ENCODE measurements around the gene HDAC2.
A peak's percentile ranks its signal among the peaks of the same experiment; 100 is the strongest.
"Not testable (repeated sequence)": the region's sequence is repeated elsewhere in the genome, so short reads cannot be mapped to it uniquely, and the experiment has no call there.

Gene HDAC2

DNA sequence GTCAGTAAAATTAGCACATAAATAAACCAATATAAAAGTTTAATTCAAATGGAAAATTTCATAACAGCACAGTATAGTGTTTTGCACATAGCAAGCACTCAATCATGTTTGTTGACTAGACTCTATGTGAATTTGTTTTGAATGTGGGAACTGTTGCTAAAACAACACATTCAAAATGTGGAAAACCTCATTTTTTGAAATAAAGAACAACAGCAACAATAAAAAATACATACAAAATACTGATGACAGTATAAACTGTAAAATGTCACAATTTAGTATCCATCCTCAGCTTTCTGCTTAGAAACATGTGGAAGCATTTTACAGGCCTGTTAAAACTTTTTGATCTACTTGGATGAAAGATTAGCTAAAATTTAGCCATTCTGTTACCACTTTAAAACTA, 47.4 kb downstream of the HDAC2 start:
- in situ Hi-C loops (cut with MboI; ENCODE audit: low sequenced_read_pairs), result loop anchor here (25.0 kb wide), 2 partner anchors 1586 to 1761 kb away; partner anchors contain the start of gene RFPL4B
- Histone ChIP-seq H3K27me3 (ENCODE audit: low read depth) (no peaks in the 10 kb centered on the region), H3K4me3 (no peak overlapping the region), H3K9me3 (no peaks in the 10 kb centered on the region), H3K36me3 (replicated peaks) (no peaks in the 10 kb centered on the region), H3K4me1 (no peaks in the 10 kb centered on the region)
- no peak for DNase-seq (ENCODE audit: low spot score in 2 of 2)

DNA sequence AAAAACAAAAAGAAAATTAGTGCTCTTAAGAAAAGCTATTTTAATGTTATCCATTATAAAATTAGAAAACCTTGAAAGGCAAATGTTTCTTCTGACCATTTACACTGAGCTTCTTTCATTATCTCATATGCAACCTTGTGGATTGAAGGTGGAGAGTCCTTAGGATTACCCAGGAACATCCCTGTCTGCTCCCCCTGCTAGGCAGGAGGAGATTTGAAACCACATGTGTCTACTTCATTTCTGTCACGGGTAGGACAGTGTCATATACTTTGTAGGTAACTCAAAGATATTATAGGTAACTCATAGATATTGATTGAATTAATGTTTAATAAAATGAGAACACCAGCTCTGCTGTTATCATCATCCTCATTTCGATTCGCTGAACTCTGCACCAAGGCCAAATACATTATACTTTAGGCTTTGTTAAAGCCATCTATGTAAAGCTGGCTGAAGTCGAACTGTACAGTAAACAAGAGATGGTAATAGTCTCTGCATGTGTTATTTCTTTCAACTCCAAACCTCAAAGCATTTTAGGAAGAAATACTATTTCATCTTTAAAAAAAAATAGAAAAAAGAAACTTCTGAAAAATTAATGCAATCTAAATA, 49.5 kb downstream of the HDAC2 start:
- no peaks in the 10 kb centered on the region for H3K4me1 ChIP-seq
- H3K27me3 ChIP-seq (ENCODE audit: low read depth), result no peaks in the 10 kb centered on the region
- in situ Hi-C loops (cut with MboI; ENCODE audit: low sequenced_read_pairs), result loop anchor here (25.0 kb wide), 2 partner anchors 1584 to 1759 kb away; partner anchors contain the start of gene RFPL4B
- no peaks in the 10 kb centered on the region for H3K9me3 ChIP-seq
- no peak for DNase-seq (ENCODE audit: low spot score in 2 of 2)
- no peaks in the 10 kb centered on the region for H3K36me3 ChIP-seq (replicated peaks)
- no peak overlapping the region for H3K4me3 ChIP-seq

DNA sequence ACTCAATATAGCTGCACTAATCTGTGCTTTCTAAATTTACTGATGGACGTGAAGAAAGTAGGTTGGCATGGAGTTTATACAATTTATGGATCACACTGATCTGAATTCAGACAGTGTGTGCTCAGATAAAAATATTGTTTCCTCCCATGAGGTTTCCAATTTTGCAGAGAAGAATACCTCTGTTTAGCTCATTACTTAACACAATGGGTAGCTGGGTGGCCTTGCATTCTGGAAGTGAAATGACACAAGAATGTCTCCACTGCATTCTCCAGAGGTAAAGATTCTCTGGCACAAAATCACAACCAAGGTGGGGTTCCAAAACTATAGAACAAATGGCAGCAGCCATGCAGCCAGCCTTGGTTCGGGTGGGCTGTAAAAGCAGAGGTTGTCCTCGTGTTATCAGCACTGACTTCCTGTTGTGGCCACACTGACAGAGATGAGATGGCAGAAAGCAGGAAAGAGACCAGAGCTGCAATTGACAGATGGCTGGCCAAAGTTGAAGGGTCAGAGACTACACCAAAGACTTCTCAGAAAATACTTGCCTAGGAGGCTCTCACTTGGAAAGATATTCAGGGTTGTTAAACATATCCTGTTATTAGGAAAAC, 50.2 kb downstream of the HDAC2 start:
- DNase-seq (ENCODE audit: low spot score in 2 of 2), result no peak
- no peaks in the 10 kb centered on the region for H3K27me3 ChIP-seq (ENCODE audit: low read depth)
- in situ Hi-C loops (cut with MboI; ENCODE audit: low sequenced_read_pairs), result loop anchor here (25.0 kb wide), 2 partner anchors 1583 to 1758 kb away; partner anchors contain the start of gene RFPL4B
- no peaks in the 10 kb centered on the region for H3K9me3 ChIP-seq
- H3K36me3 ChIP-seq (replicated peaks), result no peaks in the 10 kb centered on the region
- no peaks in the 10 kb centered on the region for H3K4me1 ChIP-seq
- H3K4me3 ChIP-seq, result no peak overlapping the region

DNA sequence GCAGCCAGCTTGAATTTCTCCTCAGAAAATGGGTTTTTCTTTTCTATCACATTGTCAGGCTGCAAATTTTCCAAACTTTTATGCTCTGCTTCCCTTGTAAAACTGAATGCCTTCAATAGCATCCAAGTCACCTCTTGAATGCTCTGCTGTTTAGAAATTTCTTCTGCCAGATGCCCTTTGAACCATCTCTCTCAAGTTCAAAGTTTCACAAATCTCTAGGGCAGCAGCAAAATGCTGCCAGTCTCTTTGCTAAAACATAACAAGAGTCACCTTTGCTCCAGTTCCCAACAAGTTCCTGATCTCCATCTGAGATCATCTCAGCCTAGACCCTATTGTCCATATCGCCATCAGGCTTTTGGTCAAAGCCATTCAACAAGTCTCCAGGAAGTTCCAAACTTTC, 60.7 kb downstream of the HDAC2 start:
- not testable (repeated sequence) for DNase-seq (ENCODE audit: low spot score in 2 of 2); H3K9me3 ChIP-seq; H3K4me3 ChIP-seq; H3K4me1 ChIP-seq; H3K27me3 ChIP-seq (ENCODE audit: low read depth); H3K36me3 ChIP-seq (replicated peaks)
- in situ Hi-C loops (cut with MboI; ENCODE audit: low sequenced_read_pairs), result loop anchor here (25.0 kb wide), 2 partner anchors 1573 to 1748 kb away; partner anchors contain the start of gene RFPL4B

DNA sequence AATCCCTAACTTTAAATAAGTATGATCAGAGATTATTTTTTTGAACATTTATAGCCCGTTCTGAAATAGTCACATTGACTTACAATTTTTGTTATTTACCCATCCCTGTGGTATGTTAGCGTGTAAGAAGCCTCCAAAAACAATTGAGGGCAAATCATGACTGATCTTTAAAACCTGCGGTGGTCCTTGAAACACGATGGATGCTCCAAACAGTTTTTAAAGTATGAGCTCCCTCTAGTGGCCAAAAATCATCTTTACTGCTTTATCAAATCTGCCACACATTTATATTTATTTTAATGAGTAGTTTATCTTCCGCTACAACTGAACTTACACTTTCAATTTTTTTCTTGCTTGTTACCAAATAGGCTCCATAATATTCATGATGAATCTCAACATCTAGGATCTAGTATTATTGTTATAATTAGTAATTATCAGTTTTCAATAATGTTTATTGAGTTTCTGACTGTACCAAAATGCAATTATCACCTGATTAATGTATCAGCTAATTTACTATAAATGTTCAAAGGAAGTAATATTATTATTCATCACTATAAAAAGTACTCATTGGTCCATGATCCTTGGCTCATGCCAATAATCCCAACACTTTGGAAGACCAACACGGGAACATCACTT, 61.6 kb downstream of the HDAC2 start:
- Histone ChIP-seq H3K4me3 (no peak overlapping the region), H3K27me3 (ENCODE audit: low read depth) (0 out of 2 replicates have a peak, but pooled peaks cover 2% of the 10 kb centered on the region), H3K4me1 (no peaks in the 10 kb centered on the region), H3K9me3 (no peaks in the 10 kb centered on the region), H3K36me3 (replicated peaks) (no peaks in the 10 kb centered on the region)
- in situ Hi-C loops (cut with MboI; ENCODE audit: low sequenced_read_pairs), result loop anchor here (25.0 kb wide), 2 partner anchors 1572 to 1747 kb away; partner anchors contain the start of gene RFPL4B
- peak; percentile 36 to 58 for DNase-seq (ENCODE audit: low spot score in 2 of 2)

DNA sequence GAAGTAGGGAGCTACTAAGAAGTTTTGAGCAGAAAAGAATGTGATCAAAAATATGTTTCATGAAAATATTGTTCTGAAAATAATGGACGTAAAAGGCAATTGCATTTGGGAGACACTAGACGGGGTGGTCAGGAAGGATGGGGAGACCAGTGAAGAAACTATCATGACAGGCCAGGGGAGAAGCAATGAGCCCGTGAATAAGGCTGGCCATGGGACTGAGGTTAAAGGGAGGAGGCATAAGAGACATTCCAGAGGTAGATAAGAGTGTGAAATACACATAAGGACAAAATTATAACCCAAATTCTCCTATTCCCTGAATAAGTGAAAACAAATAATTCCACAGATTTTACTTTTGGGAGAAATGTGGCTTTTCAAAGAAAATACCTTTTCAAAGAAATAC, 62.1 kb downstream of the HDAC2 start:
- Histone ChIP-seq H3K4me1 (no peaks in the 10 kb centered on the region), H3K27me3 (ENCODE audit: low read depth) (0 out of 2 replicates have a peak, but pooled peaks cover 2% of the 10 kb centered on the region), H3K9me3 (no peaks in the 10 kb centered on the region), H3K36me3 (replicated peaks) (no peaks in the 10 kb centered on the region), H3K4me3 (no peak overlapping the region)
- no peak for DNase-seq (ENCODE audit: low spot score in 2 of 2)
- in situ Hi-C loops (cut with MboI; ENCODE audit: low sequenced_read_pairs), result loop anchor here (25.0 kb wide), 2 partner anchors 1572 to 1746 kb away; partner anchors contain the start of gene RFPL4B

DNA sequence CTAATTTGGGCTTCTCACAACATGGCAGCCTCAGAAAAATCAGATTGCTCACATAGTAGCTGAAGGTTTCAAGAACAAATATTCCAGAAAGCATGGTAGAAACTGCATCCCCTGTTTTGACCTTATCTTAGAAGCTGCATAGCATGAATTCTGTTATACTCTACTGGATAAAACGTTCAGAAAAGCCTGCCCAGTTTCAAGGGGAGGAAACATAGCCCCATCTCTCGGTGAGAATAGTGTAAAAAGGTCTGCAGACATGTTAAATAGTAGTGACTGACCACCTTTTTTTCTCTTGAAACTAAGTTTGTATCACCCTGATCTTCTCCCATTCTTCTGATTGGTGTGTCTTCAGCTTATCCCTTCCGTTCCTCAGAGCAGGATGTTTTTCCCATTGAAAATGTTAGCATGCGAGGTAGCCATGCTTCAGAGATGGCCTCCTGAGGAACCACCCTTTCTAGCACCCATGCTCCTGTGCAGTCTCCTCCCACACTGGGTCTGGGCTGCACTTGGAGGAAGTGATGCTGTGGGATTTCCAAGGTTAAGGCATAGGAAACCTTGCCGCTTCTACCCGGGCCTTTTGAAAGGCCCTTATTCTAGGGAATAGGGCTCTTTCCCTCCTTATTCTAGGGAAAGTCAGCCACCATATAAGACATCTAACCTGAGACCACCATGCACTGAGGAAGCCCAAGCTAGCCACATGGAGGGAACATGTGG, 63.7 kb downstream of the HDAC2 start:
- H3K27me3 ChIP-seq (ENCODE audit: low read depth), result peaks cover 2% of the 10 kb centered on the region; the same call in 1 of the 2 replicates
- no peaks in the 10 kb centered on the region for H3K4me1 ChIP-seq
- DNase-seq (ENCODE audit: low spot score in 2 of 2), result no peak
- H3K9me3 ChIP-seq, result no peaks in the 10 kb centered on the region
- in situ Hi-C loops (cut with MboI; ENCODE audit: low sequenced_read_pairs), result loop anchor here (25.0 kb wide), 2 partner anchors 1570 to 1745 kb away; partner anchors contain the start of gene RFPL4B
- H3K36me3 ChIP-seq (replicated peaks), result no peaks in the 10 kb centered on the region
- H3K4me3 ChIP-seq, result no peak overlapping the region

DNA sequence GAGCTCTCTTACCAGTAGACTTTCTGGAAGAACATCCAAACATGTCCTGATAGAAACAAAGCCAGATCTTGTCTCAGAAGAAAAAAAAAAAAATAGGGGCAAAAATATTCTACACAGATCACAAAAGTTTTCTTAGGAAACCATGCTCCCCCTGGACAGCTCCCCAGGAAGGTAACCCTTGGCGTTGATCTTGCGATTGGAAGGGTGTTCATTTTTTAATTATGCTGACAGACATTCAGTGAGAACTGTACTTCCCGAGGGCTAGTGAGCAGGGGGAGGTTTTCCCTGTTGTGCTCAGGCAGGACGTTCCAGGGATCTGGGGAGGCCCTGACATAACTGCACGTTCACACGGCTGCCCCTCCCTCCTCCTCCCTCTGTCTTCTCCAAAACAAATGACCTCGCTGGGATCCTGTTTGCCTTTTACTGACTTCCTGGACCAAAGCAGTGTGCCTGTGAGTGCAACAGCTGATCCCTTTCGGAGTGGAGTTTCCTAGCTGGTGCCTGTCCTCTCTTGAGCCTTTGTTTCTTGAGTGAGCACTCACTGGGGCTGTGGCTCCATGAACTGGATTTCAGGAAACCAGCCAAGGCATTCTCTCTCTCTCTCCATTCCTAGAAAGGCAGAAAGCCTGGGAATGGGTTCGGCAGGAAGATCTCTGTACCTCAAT, 67.2 kb downstream of the HDAC2 start:
- Histone ChIP-seq H3K4me3 (no peak overlapping the region), H3K36me3 (replicated peaks) (no peaks in the 10 kb centered on the region), H3K4me1 (no peaks in the 10 kb centered on the region), H3K27me3 (ENCODE audit: low read depth) (no peaks in the 10 kb centered on the region; the same call in 1 of the 2 replicates), H3K9me3 (no peaks in the 10 kb centered on the region)
- no peak for DNase-seq (ENCODE audit: low spot score in 2 of 2)
- in situ Hi-C loops (cut with MboI; ENCODE audit: low sequenced_read_pairs), result loop anchor here (25.0 kb wide), 2 partner anchors 1566 to 1741 kb away; partner anchors contain the start of gene RFPL4B

DNA sequence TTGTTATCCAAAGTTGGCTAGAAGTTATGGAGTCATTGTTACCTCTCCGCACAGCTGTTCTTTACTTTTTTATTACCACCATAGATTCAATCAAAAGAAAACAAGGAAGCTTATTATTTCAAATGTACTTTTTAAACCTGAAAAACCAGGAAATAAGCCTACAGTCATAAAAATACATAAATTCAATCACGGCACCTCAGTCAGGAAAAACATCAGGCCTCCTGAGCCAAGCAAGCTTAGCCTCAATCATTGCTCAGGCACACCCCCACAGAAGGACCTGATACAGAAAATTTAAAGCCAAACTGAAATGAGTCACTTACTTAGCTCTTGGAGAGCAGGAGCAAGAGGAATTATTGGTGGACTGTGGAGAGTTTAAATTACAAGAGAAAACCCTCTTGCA, 69.5 kb downstream of the HDAC2 start:
- H3K9me3 ChIP-seq, result no peaks in the 10 kb centered on the region
- H3K4me1 ChIP-seq, result no peaks in the 10 kb centered on the region
- H3K36me3 ChIP-seq (replicated peaks), result no peaks in the 10 kb centered on the region
- no peaks in the 10 kb centered on the region; the same call in 1 of the 2 replicates for H3K27me3 ChIP-seq (ENCODE audit: low read depth)
- in situ Hi-C loops (cut with MboI; ENCODE audit: low sequenced_read_pairs), result loop anchor here (25.0 kb wide), 2 partner anchors 1564 to 1739 kb away; partner anchors contain the start of gene RFPL4B
- DNase-seq (ENCODE audit: low spot score in 2 of 2), result no peak
- H3K4me3 ChIP-seq, result no peak overlapping the region

DNA sequence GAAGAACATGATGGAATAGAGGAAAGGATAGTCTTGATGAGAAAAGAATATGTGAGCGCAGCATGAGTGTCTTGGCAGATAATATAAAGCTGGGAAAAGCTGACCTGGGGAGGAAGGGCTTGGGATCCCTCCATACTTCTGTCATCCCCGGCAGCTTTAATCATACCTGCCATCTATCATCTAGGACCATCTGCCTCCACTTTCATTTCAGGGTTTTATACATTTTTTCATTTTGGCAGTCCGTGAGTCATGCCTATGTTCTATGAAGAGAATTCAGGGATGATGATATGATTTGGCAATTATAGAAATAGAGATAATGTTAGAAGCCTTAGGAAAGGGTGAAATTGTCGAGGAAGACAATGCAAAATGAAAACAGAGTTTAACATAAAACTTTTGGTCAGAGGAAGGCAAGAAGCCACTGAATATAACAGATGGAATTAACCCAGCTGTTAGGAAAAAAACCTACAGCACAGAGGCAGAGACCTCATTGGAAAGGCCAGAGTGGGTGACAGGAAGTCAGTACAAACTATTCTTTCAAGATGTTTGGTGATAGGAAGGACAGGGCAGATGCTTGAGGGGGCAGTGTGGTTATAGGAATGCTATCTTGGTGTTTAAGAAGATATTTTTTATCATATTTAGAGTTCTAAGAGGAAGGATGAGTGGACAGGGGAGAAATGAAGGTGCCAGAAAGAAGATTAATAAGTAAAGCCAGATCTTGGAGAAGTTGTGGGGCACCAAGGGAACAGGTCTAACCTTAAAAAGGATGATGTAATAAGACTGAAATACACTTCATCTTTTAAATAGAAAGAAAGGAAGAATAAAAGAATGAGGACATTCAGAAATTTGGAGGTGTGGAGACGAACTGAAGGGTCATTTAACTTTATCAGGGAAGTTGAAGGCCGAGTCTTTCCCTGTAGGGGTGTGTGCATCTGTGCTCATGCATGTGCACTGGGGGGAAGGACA, 76.0 kb downstream of the HDAC2 start:
- Histone ChIP-seq H3K4me3 (no peak overlapping the region), H3K27me3 (ENCODE audit: low read depth) (no peaks in the 10 kb centered on the region), H3K36me3 (replicated peaks) (no peaks in the 10 kb centered on the region), H3K9me3 (no peaks in the 10 kb centered on the region), H3K4me1 (no peaks in the 10 kb centered on the region)
- in situ Hi-C loops (cut with MboI; ENCODE audit: low sequenced_read_pairs), result no loop called here
- DNase-seq (ENCODE audit: low spot score in 2 of 2), result no peak

DNA sequence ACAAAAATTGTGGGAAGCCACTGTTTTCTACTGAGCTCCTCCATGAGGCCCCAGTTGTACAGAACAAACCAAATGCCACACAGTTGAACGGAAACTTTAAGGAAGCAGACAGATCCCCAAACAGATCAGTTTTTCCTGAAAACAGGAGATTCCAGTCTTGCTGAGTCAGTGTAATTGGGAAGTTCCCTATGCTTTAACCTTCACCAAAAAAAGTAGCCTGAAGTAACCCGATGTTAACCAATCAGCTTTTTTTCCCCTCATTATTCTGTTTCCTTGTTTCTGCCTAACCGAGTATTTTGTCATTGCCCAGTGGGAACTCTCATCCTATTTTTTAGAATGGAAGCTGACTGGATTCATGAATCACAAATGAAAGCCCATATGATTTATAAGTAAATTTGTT, 77.1 kb downstream of the HDAC2 start:
- in situ Hi-C loops (cut with MboI; ENCODE audit: low sequenced_read_pairs), result no loop called here
- Histone ChIP-seq H3K4me3 (no peak overlapping the region), H3K27me3 (ENCODE audit: low read depth) (no peaks in the 10 kb centered on the region), H3K36me3 (replicated peaks) (no peaks in the 10 kb centered on the region), H3K4me1 (no peaks in the 10 kb centered on the region), H3K9me3 (no peaks in the 10 kb centered on the region)
- DNase-seq (ENCODE audit: low spot score in 2 of 2), result no peak

DNA sequence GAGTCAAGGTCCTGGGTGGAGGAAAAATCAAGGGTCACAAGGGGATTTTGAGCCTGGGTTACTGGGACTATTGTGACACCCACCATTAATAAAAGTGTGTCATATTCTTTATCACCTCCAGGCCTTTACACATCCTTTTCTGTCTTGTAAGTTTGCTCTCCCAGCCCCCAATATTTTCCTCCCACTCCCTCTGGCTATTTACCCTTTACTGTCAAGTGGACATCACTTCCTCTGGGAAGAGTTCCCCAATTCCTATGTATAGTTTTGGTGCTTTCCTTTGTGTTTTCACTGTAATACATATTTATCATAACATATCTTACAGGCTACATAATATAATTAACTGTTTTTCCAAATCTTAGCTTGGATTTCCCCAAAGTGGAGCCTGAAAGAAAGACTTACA, 77.5 kb downstream of the HDAC2 start:
- in situ Hi-C loops (cut with MboI; ENCODE audit: low sequenced_read_pairs), result no loop called here
- Histone ChIP-seq H3K9me3 (no peaks in the 10 kb centered on the region), H3K4me1 (no peaks in the 10 kb centered on the region), H3K36me3 (replicated peaks) (no peaks in the 10 kb centered on the region), H3K4me3 (no peak overlapping the region), H3K27me3 (ENCODE audit: low read depth) (no peaks in the 10 kb centered on the region)
- no peak for DNase-seq (ENCODE audit: low spot score in 2 of 2)
